Astrocyte (in vitro differentiated cells and primary cell): Measurements from ENCODE around the gene ATL1.

Source experiments
- EZH2 ChIP-seq: IDR thresholded peaks from 2 replicates; pipeline ENCODE4 v1.6.1; 2012; ENCODE audit warnings: mild to moderate bottlenecking, low read length, inconsistent platforms; ENCODE audit not compliant: insufficient read depth
- TF ChIP-seq, protein P1 (sequence below): IDR thresholded peaks from 2 replicates; pipeline ENCODE4 v1.5.1; 2011; ENCODE audit warnings: low read depth, mild to moderate bottlenecking, inconsistent platforms, low read length, moderate library complexity; ENCODE audit not compliant: insufficient read depth

GRCh38 chr14:50594577-50595316 lies 34.8 kb downstream of the ATL1 start:
- no peak for TF ChIP-seq EZH2
- TF ChIP-seq, protein P1, sequence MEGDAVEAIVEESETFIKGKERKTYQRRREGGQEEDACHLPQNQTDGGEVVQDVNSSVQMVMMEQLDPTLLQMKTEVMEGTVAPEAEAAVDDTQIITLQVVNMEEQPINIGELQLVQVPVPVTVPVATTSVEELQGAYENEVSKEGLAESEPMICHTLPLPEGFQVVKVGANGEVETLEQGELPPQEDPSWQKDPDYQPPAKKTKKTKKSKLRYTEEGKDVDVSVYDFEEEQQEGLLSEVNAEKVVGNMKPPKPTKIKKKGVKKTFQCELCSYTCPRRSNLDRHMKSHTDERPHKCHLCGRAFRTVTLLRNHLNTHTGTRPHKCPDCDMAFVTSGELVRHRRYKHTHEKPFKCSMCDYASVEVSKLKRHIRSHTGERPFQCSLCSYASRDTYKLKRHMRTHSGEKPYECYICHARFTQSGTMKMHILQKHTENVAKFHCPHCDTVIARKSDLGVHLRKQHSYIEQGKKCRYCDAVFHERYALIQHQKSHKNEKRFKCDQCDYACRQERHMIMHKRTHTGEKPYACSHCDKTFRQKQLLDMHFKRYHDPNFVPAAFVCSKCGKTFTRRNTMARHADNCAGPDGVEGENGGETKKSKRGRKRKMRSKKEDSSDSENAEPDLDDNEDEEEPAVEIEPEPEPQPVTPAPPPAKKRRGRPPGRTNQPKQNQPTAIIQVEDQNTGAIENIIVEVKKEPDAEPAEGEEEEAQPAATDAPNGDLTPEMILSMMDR: no peak
